Spleen (tissue), 11 donors: Measurements from ENCODE around the gene CDC42EP1. TPM values are rescaled to one million over a fixed set of nuclear protein-coding genes. Genes with fewer than 3 reads are reported as not detected.

Experiments
- DNase-seq: peaks from one replicate; pipeline ENCODE4 v3.0.0-alpha.2; 2020
- H3K27ac ChIP-seq, 8 donors: fragments of 200-600 bp; sonication (generic) in 7 of 8; 1 replicate in 4 of 8; 2 replicates in 4 of 8; pipeline versions ENCODE4 v1.5.0 to v1.8.0; 2016 to 2021; ENCODE audit warnings: inconsistent platforms in 4 of 8, mild to moderate bottlenecking in 4 of 8, moderate library complexity in 1 of 8
- H3K27me3 ChIP-seq, 7 donors: fragments of 200-600 bp; sonication (generic) in 6 of 7; replicated peaks in 1 of 7; 1 replicate in 4 of 7; 2 replicates in 3 of 7; pipeline versions ENCODE4 v1.5.0 to v1.8.0; 2016 to 2021; ENCODE audit warnings: inconsistent platforms in 3 of 7, mild to moderate bottlenecking in 1 of 7
- H3K36me3 ChIP-seq, 6 donors: fragments of 200-600 bp; sonication (generic) in 5 of 6; 1 replicate in 4 of 6; 2 replicates in 2 of 6; pipeline versions ENCODE4 v1.5.0 to v1.8.0; 2016 to 2021; ENCODE audit warnings: inconsistent platforms in 2 of 6
- H3K4me1 ChIP-seq, 6 donors: fragments of 200-600 bp; sonication (generic) in 5 of 6; 1 replicate in 3 of 6; 2 replicates in 3 of 6; pipeline versions ENCODE4 v1.5.0 to v1.8.0; 2016 to 2021; ENCODE audit warnings: inconsistent platforms in 3 of 6
- H3K4me3 ChIP-seq, 8 donors: fragments of 200-600 bp; sonication (generic) in 7 of 8; 1 replicate in 4 of 8; 2 replicates in 4 of 8; pipeline versions ENCODE4 v1.5.0 to v1.8.0; 2016 to 2021; ENCODE audit warnings: inconsistent platforms in 4 of 8, mild to moderate bottlenecking in 4 of 8, moderate library complexity in 2 of 8
- H3K9me3 ChIP-seq, 8 donors: fragments of 200-600 bp; sonication (generic) in 7 of 8; 1 replicate in 4 of 8; 2 replicates in 4 of 8; pipeline versions ENCODE4 v1.5.0 to v1.8.0; 2016 to 2021; ENCODE audit warnings: inconsistent platforms in 4 of 8
- POLR2A ChIP-seq, 3 donors: fragments of 450-650 bp; IDR thresholded peaks; one replicate each; pipeline ENCODE4 v1.5.1; 2017; ENCODE audit warnings: antibody characterized with exemption in 3 of 3, mild to moderate bottlenecking in 1 of 3
- POLR2AphosphoS5 ChIP-seq, 3 donors: sonication (generic); formaldehyde crosslinking; IDR thresholded peaks; one replicate each; pipeline ENCODE4 v1.5.1; 2017; ENCODE audit warnings: antibody characterized with exemption in 3 of 3
- WGBS, 5 donors: extraction: QIAGEN DNeasy Blood & Tissue Kit in 3 of 5; methylation state at CpG; one replicate each; pipeline versions ENCODE4 v1.1.5 to v1.1.7; 2013 to 2018; 5-methylcytosine and 5-hydroxymethylcytosine counted together
- intact Hi-C: fragments of 100-400 bp; cut with DNase I; formaldehyde crosslinking; loops from one replicate; pipeline ENCODE4 v1.15.0; 2023; ENCODE audit warnings: low total_unique reads
- polyA plus RNA-seq, 3 donors: library from polyadenylated mRNA; stranded (reverse); fragments of 200-250 nt; gene quantifications; one replicate each; pipeline ENCODE4 v1.2.1, GENCODE V29; 2013
- total RNA-seq, 7 donors: library from RNA; depleted of rRNA in 3 of 7; stranded (reverse); fragments of >200 nt in 3 of 7; fragmentation: NEBNext Ultra II Directional in 4 of 7; extraction: Animal tissue kit (Norgen Biotek cat#: 25700) in 4 of 7; gene quantifications; one replicate each; pipeline versions ENCODE4 v1.1.0 to v1.2.1, GENCODE V29; 2016 to 2021
- TF ChIP-seq, protein P1 (sequence below), 11 experiments: fragments of 200-600 bp in 7 of 11; fragments of 450-650 bp in 4 of 11; sonication (generic) in 4 of 11; IDR thresholded peaks in 8 of 11; conservative IDR thresholded peaks in 3 of 11; 1 replicate in 7 of 11; 2 replicates in 4 of 11; pipeline versions ENCODE4 v1.4.0 to v1.8.0; 2016 to 2021; ENCODE audit warnings: antibody characterized with exemption in 11 of 11, inconsistent platforms in 4 of 11, mild to moderate bottlenecking in 1 of 11
- donor health status: healthy with polysubstance abuse.
- donor health status: DM: no; HTN: no; CAD: no; lungs with moderate emphysema.
- donor health status: DM: no; HTN: no; CAD: no.
- donor health status: Bipolar disorder and iron deficiency.
- donor health status: healthy.
- donor health status: DM: no; HTN: no; CAD: no.
- donor health status: DM: yes; HTN: yes; CAD: no.

CDC42EP1 gene
- total and polyA plus RNA-seq, 10 donors = 4.6 to 35.7 (median 20.1) TPM

DNA sequence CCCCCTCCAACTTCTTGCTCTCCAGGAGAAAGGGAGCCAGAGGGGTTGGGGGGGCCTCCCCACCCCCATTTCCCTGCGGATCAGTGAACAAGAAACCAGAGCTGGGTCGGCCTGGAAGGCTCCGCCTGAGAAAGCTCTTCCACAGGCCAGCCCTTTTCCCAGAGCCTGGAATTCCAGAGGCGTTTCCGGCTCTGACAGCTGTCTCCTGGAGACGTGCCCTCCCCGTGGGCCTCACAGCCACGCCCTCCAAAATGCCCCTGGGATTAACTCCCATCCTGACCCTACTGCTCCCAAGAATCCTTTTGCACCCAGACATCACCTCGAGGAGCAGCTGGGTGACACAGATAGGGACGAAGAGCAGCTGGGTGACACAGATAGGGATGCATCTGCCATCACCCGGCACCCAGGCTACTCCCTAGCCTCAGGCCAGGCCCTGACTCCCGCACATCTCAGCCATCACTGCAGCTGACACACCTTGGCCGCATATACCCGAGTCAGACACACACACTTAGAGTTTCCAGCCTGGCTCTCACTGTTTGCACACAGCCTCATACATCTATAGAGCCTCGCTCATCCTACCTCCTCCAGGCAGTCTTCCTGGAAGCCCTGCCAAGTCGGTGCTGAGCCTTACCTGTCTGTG lies 7.6 kb upstream of the CDC42EP1 start:
- TF ChIP-seq POLR2AphosphoS5 (IDR thresholded peaks at IDR 0.05) (peak; percentile 17 to 36 (median 33)), POLR2A (IDR thresholded peaks at IDR 0.05) (no peak)
- TF ChIP-seq, protein P1, sequence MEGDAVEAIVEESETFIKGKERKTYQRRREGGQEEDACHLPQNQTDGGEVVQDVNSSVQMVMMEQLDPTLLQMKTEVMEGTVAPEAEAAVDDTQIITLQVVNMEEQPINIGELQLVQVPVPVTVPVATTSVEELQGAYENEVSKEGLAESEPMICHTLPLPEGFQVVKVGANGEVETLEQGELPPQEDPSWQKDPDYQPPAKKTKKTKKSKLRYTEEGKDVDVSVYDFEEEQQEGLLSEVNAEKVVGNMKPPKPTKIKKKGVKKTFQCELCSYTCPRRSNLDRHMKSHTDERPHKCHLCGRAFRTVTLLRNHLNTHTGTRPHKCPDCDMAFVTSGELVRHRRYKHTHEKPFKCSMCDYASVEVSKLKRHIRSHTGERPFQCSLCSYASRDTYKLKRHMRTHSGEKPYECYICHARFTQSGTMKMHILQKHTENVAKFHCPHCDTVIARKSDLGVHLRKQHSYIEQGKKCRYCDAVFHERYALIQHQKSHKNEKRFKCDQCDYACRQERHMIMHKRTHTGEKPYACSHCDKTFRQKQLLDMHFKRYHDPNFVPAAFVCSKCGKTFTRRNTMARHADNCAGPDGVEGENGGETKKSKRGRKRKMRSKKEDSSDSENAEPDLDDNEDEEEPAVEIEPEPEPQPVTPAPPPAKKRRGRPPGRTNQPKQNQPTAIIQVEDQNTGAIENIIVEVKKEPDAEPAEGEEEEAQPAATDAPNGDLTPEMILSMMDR (IDR thresholded peaks at IDR 0.05 in 8 of 11, conservative IDR thresholded peaks at IDR 0.05 in 3 of 11) = no peak
- intact Hi-C loops = no loop called here
- Histone ChIP-seq H3K27ac (peak overlapping the region in 6 of 8 donors; percentile 29 to 74 (median 69)), H3K4me1 (peaks cover 0 to 53% (median 21%) of the 10 kb centered on the region in 6 donors), H3K36me3 (no peaks in the 10 kb centered on the region), H3K4me3 (no peak overlapping the region), H3K9me3 (no peaks in the 10 kb centered on the region), H3K27me3 (peaks cover 0 to 50% (median 0%) of the 10 kb centered on the region in 7 donors)
- DNase-seq = no peak
- WGBS, 5 donors = 39 to 80% (median 66%) methylated on average over 11 to 16 of the region's 16 CpGs

DNA sequence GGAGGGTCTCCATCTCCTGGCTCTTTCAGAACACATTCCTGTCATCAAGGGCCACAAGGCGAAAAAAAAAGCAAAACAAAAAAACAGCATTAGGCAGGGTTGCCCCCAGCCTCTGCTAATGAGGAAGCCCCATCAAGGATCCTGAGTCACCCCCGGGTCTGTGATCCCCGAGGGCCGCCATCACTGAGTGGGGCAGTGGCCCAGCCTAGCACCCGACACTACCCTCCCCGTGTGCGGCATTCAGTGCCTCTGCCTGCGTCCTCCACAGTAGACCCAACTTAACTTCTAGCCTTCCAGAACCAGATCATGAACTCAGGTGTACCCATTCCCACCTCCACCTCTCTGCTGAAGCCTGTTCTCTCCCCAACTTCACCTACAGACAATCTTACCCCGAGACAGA lies 6.6 kb upstream of the CDC42EP1 start:
- no peak for DNase-seq
- WGBS, 5 donors = 89 to 95% (median 90%) methylated on average over 9 of the region's 9 CpGs
- H3K4me1 ChIP-seq = peaks cover 0 to 47% (median 22%) of the 10 kb centered on the region in 6 donors
- H3K36me3 ChIP-seq = no peaks in the 10 kb centered on the region
- no peak overlapping the region for H3K4me3 ChIP-seq
- no peaks in the 10 kb centered on the region for H3K9me3 ChIP-seq
- TF ChIP-seq, protein P1 (IDR thresholded peaks at IDR 0.05 in 8 of 11, conservative IDR thresholded peaks at IDR 0.05 in 3 of 11) = no peak
- TF ChIP-seq POLR2A (IDR thresholded peaks at IDR 0.05) = no peak
- no peak for TF ChIP-seq POLR2AphosphoS5 (IDR thresholded peaks at IDR 0.05)
- intact Hi-C loops = no loop called here
- H3K27ac ChIP-seq = peak overlapping the region in 1 of 8 donors; percentile 74
- H3K27me3 ChIP-seq = peaks cover 0 to 61% (median 0%) of the 10 kb centered on the region in 7 donors

DNA sequence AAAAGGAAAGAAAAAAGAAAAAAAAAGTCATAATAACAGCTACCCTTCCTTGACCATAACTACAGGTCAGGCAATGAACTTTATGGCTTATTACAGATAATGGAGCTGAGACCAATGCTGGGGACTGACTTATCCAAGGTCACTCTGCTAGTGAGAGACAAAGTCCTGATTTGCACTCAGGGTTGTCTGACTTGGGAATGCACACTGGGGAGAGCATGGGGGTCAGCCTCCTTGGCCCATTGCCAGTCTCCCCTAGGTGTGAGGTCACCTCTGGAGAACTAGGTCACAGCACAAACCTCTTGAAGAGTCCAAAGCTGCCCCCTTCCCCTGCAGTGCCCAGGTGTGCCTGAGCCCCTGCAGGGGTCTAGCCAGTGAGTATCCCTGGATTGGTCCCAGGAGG lies 5.3 kb upstream of the CDC42EP1 start:
- Histone ChIP-seq H3K27ac (no peak overlapping the region), H3K27me3 (peaks cover 0 to 73% (median 0%) of the 10 kb centered on the region in 7 donors), H3K4me1 (peaks cover 0 to 49% (median 22%) of the 10 kb centered on the region in 6 donors), H3K4me3 (no peak overlapping the region), H3K9me3 (no peaks in the 10 kb centered on the region), H3K36me3 (no peaks in the 10 kb centered on the region)
- no peak for TF ChIP-seq POLR2AphosphoS5 (IDR thresholded peaks at IDR 0.05)
- no peak for DNase-seq
- intact Hi-C loops = no loop called here

DNA sequence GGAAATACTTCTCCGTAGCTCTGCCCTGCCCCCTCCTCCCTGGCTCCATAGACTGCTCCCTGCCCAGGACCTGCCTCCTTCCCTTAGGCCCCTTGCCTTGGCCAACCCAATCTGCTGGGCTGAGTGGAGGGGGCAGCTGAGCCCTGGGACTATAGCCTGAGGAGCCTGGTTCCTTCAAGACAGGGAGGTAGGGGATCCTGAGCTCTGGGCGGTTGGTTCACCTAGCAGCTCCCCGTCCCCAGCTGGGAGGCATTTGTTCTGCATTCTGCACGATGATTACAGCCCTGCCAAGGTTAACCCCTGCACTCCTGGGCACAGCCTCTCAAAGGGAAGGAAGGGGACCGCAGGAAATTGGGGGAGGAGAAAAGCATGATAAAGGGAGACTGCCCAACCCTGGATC lies 3.6 kb upstream of the CDC42EP1 start:
- H3K27ac ChIP-seq = no peak overlapping the region

More for the DNA sequence above, 3.6 kb upstream of the CDC42EP1 start:
- no peak for DNase-seq
- Histone ChIP-seq H3K27me3 (peaks cover 0 to 80% (median 13%) of the 10 kb centered on the region in 7 donors), H3K4me1 (peaks cover 9 to 47% (median 27%) of the 10 kb centered on the region in 6 donors), H3K4me3 (no peak overlapping the region), H3K9me3 (no peaks in the 10 kb centered on the region), H3K36me3 (no peaks in the 10 kb centered on the region)
- WGBS, 5 donors = 5 to 17% (median 8%) methylated on average over 4 to 5 of the region's 5 CpGs
- intact Hi-C loops = no loop called here
- TF ChIP-seq, protein P1 (IDR thresholded peaks at IDR 0.05 in 8 of 11, conservative IDR thresholded peaks at IDR 0.05 in 3 of 11) = no peak
- no peak for TF ChIP-seq POLR2AphosphoS5 (IDR thresholded peaks at IDR 0.05)
- TF ChIP-seq POLR2A (IDR thresholded peaks at IDR 0.05) = no peak
